Measurements from ENCODE around the gene NCEH1.

- TF ChIP-seq CSDC2 (CRISPR knock-in tag; IDR thresholded peaks at IDR 0.05) (no peak), CREB5 (CRISPR knock-in tag; IDR thresholded peaks at IDR 0.05; ENCODE audit: low read depth) (no peak)
These were observed 92.9 kb downstream of the NCEH1 start for GRCh38 chr3:172617976-172618375.

Measured in SK-N-SH treated with all-trans-retinoic acid at 6 μM for 48 hours (cell line).